ENCODE results near the gene THADA. TPM values are rescaled to one million over a fixed set of nuclear protein-coding genes. Genes with fewer than 3 reads are reported as not detected.
"Not testable (repeated sequence)": the region's sequence is repeated elsewhere in the genome, so short reads cannot be mapped to it uniquely, and the experiment has no call there.

The THADA gene
- total and polyA plus RNA-seq, 9 donors, result 14.4 to 24.3 (median 18.1) TPM

DNA sequence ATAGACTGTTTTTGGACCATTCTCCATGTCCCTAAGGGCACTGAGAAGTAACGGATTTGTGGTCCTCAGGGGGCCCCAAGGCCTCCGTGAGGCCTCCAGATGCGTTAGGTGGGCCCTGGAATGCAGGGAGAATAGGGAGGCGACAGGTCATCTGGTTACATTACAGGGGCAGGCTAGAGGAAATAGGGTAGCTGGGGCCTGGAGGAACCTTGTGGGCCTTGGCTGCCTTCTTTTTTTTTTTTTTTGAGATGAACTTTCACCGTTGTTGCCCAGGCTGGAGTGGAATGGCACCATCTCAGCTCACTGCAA, 398.3 kb downstream of the THADA start:
- Histone ChIP-seq H3K36me3 (ENCODE audit: control insufficient read depth, insufficient read depth, low read length) (no peaks in the 10 kb centered on the region), H3K4me3 (ENCODE audit: low read length) (no peak overlapping the region), H3K9me3 (replicated peaks; ENCODE audit: control insufficient read depth, low read depth, low read length) (no peaks in the 10 kb centered on the region), H3K27ac (ENCODE audit: low read length) (no peak overlapping the region), H3K27me3 (ENCODE audit: control insufficient read depth, insufficient read depth, low read length) (no peaks in the 10 kb centered on the region), H3K4me1 (ENCODE audit: control insufficient read depth, insufficient read depth, low read length) (peaks cover 10% of the 10 kb centered on the region)
- WGBS (ENCODE audit: insufficient coverage), result 82% methylated on average over 4 of the region's 5 CpGs
- DNase-seq, result no peak

DNA sequence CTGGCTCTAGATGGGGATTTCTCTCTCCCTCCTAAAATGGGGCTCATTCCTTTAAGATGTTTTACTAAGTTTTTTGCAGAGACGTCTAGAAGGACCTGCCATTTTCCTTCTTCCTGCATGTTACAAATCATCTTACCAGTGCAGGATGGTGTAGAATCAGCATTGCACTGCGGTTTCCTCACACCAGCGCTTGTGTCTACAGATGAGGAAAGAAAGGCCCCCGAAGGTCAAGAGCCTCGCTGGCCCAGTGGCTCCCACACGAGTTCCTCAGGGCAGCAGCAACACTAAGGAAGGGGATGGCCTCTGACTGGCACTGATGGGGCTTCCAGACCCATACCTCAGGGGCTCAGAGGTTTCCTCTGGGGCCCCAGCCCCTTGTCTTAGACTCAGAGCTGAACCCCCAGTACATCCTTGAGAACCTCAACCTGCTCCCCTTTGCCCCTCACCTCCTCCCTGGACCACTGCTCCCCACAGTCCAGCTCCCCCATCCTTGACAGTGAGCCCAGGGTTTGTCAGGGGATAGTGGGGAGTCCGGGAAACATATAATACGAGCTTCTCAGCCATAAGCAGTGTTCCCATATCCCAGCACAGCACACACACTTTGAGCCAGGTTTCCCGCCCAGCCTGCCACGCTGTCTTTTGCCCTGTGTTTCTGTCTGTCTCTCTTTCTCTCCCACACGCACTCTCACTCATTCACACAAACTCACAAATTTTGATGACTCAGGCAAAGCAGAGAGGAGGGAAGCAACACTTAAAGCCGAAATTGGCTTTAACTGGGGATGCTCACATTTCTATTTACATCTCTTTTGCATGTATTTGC, 398.9 kb downstream of the THADA start:
- Histone ChIP-seq H3K27me3 (ENCODE audit: control insufficient read depth, insufficient read depth, low read length) (no peaks in the 10 kb centered on the region), H3K9me3 (replicated peaks; ENCODE audit: control insufficient read depth, low read depth, low read length) (no peaks in the 10 kb centered on the region), H3K4me3 (ENCODE audit: low read length) (no peak overlapping the region), H3K4me1 (ENCODE audit: control insufficient read depth, insufficient read depth, low read length) (peaks cover 10% of the 10 kb centered on the region), H3K27ac (ENCODE audit: low read length) (no peak overlapping the region), H3K36me3 (ENCODE audit: control insufficient read depth, insufficient read depth, low read length) (no peaks in the 10 kb centered on the region)
- 45% methylated on average over 9 of the region's 12 CpGs for WGBS (ENCODE audit: insufficient coverage)
- DNase-seq, result peak; percentile 29

DNA sequence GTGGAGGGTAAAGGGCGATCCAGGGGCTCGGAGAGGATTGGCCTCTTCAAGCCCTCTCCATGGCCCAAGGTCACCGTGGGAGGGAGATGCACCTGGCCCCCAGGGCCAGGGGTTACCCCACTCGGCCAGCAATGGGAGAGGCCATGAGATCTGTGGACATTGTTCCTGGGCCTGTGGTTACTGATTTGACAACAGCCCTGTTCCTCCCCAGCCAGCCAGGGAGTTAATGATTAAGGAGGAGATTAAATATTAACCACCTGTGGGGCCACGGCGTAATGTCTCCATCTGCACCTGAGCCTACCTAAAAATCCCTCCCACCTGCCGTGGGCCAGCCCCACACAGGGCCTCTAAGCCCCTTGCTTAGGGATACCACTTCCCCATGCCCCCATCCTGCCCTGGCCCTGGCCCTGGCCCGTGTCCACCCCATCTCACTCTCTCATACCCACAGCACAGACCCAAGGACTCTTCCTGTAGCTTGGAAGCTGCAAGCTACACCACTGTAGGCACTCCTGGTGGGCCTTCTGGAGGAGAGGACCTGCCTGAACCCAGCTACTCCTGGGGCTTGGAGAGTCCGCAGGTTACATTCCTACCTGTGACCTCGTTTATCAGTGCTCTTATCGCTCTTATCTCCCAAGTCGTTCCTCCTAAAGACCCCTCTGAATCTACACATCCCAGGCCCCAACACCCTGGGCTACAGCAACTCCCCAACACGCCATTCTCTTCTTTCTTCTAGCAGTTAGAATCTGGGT, 401.5 kb downstream of the THADA start:
- no peak overlapping the region for H3K27ac ChIP-seq (ENCODE audit: low read length)
- H3K4me1 ChIP-seq (ENCODE audit: control insufficient read depth, insufficient read depth, low read length), result peaks cover 4% of the 10 kb centered on the region
- no peak overlapping the region for H3K4me3 ChIP-seq (ENCODE audit: low read length)
- 54% methylated on average over 5 of the region's 13 CpGs for WGBS (ENCODE audit: insufficient coverage)
- H3K36me3 ChIP-seq (ENCODE audit: control insufficient read depth, insufficient read depth, low read length), result no peaks in the 10 kb centered on the region
- H3K9me3 ChIP-seq (replicated peaks; ENCODE audit: control insufficient read depth, low read depth, low read length), result no peaks in the 10 kb centered on the region
- no peaks in the 10 kb centered on the region for H3K27me3 ChIP-seq (ENCODE audit: control insufficient read depth, insufficient read depth, low read length)
- DNase-seq, result no peak

DNA sequence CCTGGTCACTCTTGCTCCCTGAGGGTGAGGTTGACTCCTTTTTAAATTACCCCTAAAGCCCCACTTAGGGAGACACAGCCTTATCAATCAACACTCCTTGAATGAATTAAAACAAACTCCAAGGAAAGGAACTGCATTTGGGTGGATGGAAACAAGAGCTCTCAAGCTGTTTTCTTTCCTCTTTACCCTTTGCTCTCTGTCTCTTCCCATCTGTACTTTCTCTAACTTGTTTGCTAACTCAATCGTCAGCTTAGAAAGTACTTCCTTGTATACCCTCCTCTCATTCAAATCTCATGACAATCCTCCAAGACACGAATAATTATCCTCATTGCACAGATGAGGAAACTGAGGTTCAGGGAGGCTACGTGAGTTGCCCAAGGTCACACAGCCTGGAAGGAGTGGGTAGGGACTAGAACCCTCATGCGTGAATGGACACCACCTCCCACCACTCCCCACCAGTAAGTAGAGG, 402.2 kb downstream of the THADA start:
- no peaks in the 10 kb centered on the region for H3K27me3 ChIP-seq (ENCODE audit: control insufficient read depth, insufficient read depth, low read length)
- H3K9me3 ChIP-seq (replicated peaks; ENCODE audit: control insufficient read depth, low read depth, low read length), result no peaks in the 10 kb centered on the region
- WGBS (ENCODE audit: insufficient coverage), result no CpG with 5 or more reads among the region's 4 CpGs
- no peak overlapping the region for H3K4me3 ChIP-seq (ENCODE audit: low read length)
- H3K27ac ChIP-seq (ENCODE audit: low read length), result no peak overlapping the region
- peaks cover 4% of the 10 kb centered on the region for H3K4me1 ChIP-seq (ENCODE audit: control insufficient read depth, insufficient read depth, low read length)
- no peaks in the 10 kb centered on the region for H3K36me3 ChIP-seq (ENCODE audit: control insufficient read depth, insufficient read depth, low read length)
- DNase-seq, result no peak

DNA sequence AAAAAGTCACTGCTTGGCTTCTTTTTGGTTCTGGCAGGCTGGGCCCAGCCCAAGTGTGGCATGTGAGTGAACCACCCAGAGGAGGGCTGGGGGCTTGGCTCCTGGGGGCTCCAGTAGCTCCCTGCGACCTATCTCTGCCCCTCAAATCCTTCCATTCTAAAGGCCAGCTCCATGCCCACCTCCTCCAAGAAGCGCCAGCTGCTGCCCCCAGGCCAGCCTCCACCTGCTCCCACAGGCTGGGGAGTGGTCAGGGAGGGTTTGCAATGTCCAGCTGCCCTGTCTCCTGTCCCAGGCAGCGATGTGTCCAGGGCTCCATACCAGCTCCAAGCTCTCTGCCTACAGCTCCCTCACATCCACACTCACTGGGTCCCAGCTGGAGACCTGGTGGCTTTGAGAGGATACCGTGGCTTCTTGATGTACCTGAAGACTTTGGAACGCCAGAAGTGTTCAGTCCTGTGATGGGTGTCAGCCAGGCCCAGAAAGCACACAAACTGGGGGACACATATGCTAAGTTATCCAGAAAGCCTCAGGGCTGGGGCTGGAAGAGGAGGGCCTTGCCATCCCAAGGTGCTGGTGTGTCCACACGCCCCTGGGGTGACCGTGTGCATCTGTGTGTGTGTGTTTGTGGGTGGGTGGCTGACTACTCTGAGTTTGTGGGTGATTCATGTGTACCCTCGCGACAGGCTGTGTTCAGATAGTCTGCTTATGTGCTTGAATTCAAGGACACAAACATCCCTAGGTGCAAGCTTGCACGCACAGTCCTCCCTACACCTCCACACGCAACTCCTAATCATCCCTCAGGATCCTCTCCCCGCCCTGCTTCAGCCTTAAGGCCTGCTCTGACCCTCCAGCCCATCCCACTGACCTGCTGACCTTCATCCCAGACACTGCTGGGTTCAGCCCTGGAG, 402.8 kb downstream of the THADA start:
- no peaks in the 10 kb centered on the region for H3K9me3 ChIP-seq (replicated peaks; ENCODE audit: control insufficient read depth, low read depth, low read length)
- no peak overlapping the region for H3K27ac ChIP-seq (ENCODE audit: low read length)
- 79% methylated on average over 7 of the region's 12 CpGs for whole genome bisulfite sequencing (ENCODE audit: insufficient coverage)
- no peak overlapping the region for H3K4me3 ChIP-seq (ENCODE audit: low read length)
- H3K27me3 ChIP-seq (ENCODE audit: control insufficient read depth, insufficient read depth, low read length), result no peaks in the 10 kb centered on the region
- H3K36me3 ChIP-seq (ENCODE audit: control insufficient read depth, insufficient read depth, low read length), result no peaks in the 10 kb centered on the region
- DNase-seq, result no peak
- peaks cover 4% of the 10 kb centered on the region for H3K4me1 ChIP-seq (ENCODE audit: control insufficient read depth, insufficient read depth, low read length)

DNA sequence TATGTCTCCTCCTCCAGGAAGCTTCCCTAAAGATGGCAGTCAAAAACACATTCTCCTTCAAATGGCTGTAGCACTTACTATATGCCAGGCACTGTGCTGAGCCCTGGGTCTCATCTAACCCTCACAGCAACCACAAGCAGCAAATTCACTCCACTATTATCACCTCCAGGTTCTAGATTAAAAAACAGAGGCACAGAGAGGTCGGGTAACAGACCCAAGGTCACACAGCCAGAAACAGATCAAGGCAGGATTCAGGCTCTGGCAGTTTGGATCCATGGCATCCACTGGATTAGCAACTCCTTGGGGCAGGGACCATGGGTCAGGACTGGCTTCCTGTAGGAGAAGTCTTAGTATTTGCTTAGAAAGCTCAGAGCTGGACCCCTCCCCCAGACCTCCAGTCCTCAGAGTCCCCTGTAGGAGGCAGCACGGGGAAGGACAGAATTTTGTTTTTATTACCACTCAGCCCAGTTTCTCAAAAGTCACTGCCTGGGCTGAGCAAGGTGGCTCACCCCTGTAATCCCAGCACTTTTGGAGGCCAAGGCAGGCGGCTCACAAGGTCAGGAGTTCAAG, 403.8 kb downstream of the THADA start:
- H3K36me3 ChIP-seq (ENCODE audit: control insufficient read depth, insufficient read depth, low read length), result no peaks in the 10 kb centered on the region
- 69% methylated on average over 2 of the region's 3 CpGs for WGBS (ENCODE audit: insufficient coverage)
- no peak for DNase-seq
- H3K27ac ChIP-seq (ENCODE audit: low read length), result no peak overlapping the region
- H3K27me3 ChIP-seq (ENCODE audit: control insufficient read depth, insufficient read depth, low read length), result no peaks in the 10 kb centered on the region
- no peak overlapping the region for H3K4me3 ChIP-seq (ENCODE audit: low read length)
- no peaks in the 10 kb centered on the region for H3K9me3 ChIP-seq (replicated peaks; ENCODE audit: control insufficient read depth, low read depth, low read length)
- H3K4me1 ChIP-seq (ENCODE audit: control insufficient read depth, insufficient read depth, low read length), result peaks cover 4% of the 10 kb centered on the region

DNA sequence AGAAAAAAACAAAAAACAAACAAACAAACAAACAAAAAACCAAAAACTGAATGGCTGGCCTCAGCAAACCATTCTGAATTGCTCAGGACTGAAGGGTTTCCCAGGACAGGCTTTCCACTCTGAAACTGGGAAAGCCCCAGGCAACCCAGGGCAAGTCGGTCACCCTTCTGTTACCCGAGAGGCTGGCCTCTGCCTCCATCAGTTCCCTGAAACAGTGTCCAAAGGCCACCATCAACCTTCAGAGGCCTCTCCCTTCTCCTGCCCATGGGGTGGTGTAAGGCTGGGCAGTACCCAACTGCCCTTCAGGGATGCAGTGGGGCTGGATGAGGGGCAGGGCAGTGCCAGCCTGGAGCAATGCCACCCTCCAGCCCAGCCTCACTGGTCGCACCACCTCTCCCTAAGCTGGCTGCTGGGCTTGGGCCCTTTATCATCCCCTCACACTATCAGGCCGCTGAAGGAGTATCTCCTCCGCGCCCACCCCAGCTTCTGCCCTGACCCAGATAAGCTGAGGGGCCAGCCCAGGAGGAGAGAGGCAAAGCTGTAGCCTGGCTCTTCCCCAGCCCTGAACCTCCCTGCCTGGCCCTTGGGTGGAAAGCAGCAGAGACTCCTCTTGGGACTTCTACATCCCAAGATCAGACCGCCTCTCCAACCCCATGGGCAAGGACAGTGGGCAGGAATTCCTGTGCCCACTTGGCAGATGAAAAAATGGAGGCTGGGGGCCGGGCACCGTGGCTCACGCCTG, 405.4 kb downstream of the THADA start:
- H3K4me3 ChIP-seq (ENCODE audit: low read length), result no peak overlapping the region
- no peak overlapping the region for H3K27ac ChIP-seq (ENCODE audit: low read length)
- peaks cover 13% of the 10 kb centered on the region for H3K4me1 ChIP-seq (ENCODE audit: control insufficient read depth, insufficient read depth, low read length)
- no peaks in the 10 kb centered on the region for H3K27me3 ChIP-seq (ENCODE audit: control insufficient read depth, insufficient read depth, low read length)
- WGBS (ENCODE audit: insufficient coverage), result 91% methylated on average over 4 of the region's 10 CpGs
- no peaks in the 10 kb centered on the region for H3K36me3 ChIP-seq (ENCODE audit: control insufficient read depth, insufficient read depth, low read length)
- DNase-seq, result no peak
- no peaks in the 10 kb centered on the region for H3K9me3 ChIP-seq (replicated peaks; ENCODE audit: control insufficient read depth, low read depth, low read length)

DNA sequence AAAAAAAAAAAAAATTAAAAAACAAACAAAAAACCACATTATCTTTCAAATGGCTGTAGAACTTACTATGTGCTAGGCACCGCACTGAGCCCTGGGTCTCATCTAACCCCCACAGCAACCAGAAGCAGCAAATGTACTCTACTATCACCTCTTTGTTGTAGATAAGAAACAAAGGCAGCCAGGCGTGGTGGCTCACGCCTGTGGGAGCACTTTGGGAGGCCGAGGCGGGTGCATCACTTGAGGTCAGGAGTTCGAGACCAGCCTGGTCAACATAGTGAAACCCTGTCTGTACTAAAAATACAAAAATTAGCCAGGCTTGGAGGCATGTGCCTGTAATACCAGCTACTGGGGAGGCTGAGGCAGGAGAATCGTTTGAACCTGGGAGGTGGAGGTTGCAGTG, 406.0 kb downstream of the THADA start:
- not testable (repeated sequence) for H3K27me3 ChIP-seq (ENCODE audit: control insufficient read depth, insufficient read depth, low read length); H3K4me3 ChIP-seq (ENCODE audit: low read length); H3K27ac ChIP-seq (ENCODE audit: low read length); DNase-seq; H3K36me3 ChIP-seq (ENCODE audit: control insufficient read depth, insufficient read depth, low read length); H3K9me3 ChIP-seq (replicated peaks; ENCODE audit: control insufficient read depth, low read depth, low read length)
- WGBS (ENCODE audit: insufficient coverage), result no CpG with 5 or more reads among the region's 7 CpGs
- peaks cover 13% of the 10 kb centered on the region for H3K4me1 ChIP-seq (ENCODE audit: control insufficient read depth, insufficient read depth, low read length)

DNA sequence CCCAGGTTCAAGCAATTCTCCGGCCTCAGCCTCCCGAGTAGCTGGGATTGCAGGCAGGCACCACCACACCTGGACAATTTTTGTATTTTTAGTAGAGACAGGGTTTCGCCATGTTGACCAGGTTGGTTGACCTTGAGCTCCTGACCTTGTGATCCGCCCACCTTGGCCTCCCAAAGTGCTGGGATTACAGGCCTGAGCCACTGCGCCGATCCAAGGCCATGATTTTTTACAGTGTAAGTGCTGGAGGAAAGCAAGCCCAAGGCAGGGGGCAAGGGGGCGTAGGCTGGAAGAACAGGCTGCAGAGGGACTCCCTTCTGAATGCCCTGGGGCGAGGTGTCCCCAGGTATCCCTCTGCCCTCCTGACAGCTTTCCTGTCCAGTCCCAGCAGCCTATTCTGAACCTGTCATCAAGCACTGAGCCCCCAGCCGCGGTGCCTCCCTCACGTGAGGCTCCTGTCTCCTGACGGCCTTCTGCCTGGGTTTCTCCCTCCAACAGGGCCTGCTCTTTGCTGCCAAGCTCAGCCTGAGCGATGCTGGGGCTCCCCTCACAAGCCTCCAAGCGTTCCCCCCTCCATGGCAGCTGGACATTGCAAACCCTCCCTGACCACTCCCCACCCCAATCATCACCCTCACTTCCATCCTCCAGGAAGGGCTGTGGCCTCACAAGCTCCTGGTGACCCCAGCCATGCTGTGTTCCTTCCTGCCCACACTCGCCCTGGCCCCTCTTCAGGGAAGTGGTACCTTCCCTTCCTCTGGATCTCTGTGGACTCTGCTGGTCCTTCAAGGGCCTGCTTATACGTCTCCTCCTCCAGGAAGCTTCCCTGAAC, 407.1 kb downstream of the THADA start:
- Histone ChIP-seq H3K4me1 (ENCODE audit: control insufficient read depth, insufficient read depth, low read length) (peaks cover 13% of the 10 kb centered on the region), H3K27me3 (ENCODE audit: control insufficient read depth, insufficient read depth, low read length) (no peaks in the 10 kb centered on the region), H3K4me3 (ENCODE audit: low read length) (no peak overlapping the region), H3K9me3 (replicated peaks; ENCODE audit: control insufficient read depth, low read depth, low read length) (no peaks in the 10 kb centered on the region), H3K36me3 (ENCODE audit: control insufficient read depth, insufficient read depth, low read length) (no peaks in the 10 kb centered on the region), H3K27ac (ENCODE audit: low read length) (no peak overlapping the region)
- no peak for DNase-seq
- 86% methylated on average over 15 of the region's 16 CpGs for WGBS (ENCODE audit: insufficient coverage)

All from muscle of leg (tissue), 11 donors.